Measurements from ENCODE around the gene GLYAT.
"Not testable (repeated sequence)": the region's sequence is repeated elsewhere in the genome, so short reads cannot be mapped to it uniquely, and the experiment has no call there.

Gene GLYAT

GRCh38 chr11:58742981-58743880, 11.5 kb upstream of the GLYAT start:
- DNase-seq (ENCODE audit: low read depth in 1 of 2, low spot score in 1 of 2), result no peak

- no peak for DNase-seq (ENCODE audit: low read depth in 1 of 2, low spot score in 1 of 2)
Observed at GRCh38 chr11:58742140-58742539, 10.4 kb upstream of the GLYAT start.

GRCh38 chr11:58741127-58741526, 9.4 kb upstream of the GLYAT start:
- no peak for DNase-seq (ENCODE audit: low read depth in 1 of 2, low spot score in 1 of 2)

- DNase-seq (ENCODE audit: low read depth in 1 of 2, low spot score in 1 of 2), result no peak
Observed at GRCh38 chr11:58740447-58740846, 8.7 kb upstream of the GLYAT start.

GRCh38 chr11:58739725-58740430, 8.1 kb upstream of the GLYAT start:
- DNase-seq (ENCODE audit: low read depth in 1 of 2, low spot score in 1 of 2), result no peak

GRCh38 chr11:58734681-58735490, 3.1 kb upstream of the GLYAT start:
- no peak for DNase-seq (ENCODE audit: low read depth in 1 of 2, low spot score in 1 of 2)

GRCh38 chr11:58730507-58731089, 1.1 kb downstream of the GLYAT start:
- no peak for DNase-seq (ENCODE audit: low read depth in 1 of 2, low spot score in 1 of 2)

GRCh38 chr11:58727415-58727797, 4.3 kb downstream of the GLYAT start:
- DNase-seq (ENCODE audit: low read depth in 1 of 2, low spot score in 1 of 2), result no peak

- DNase-seq (ENCODE audit: low read depth in 1 of 2, low spot score in 1 of 2), result no peak
Observed at GRCh38 chr11:58726737-58727414, 4.9 kb downstream of the GLYAT start.

GRCh38 chr11:58719406-58720117, 12.2 kb downstream of the GLYAT start:
- no peak for DNase-seq (ENCODE audit: low read depth in 1 of 2, low spot score in 1 of 2)

- DNase-seq (ENCODE audit: low read depth in 1 of 2, low spot score in 1 of 2), result no peak
Observed at GRCh38 chr11:58712531-58712930, 19.2 kb downstream of the GLYAT start.

GRCh38 chr11:58711832-58712231, 19.9 kb downstream of the GLYAT start:
- no peak for DNase-seq (ENCODE audit: low read depth in 1 of 2, low spot score in 1 of 2)

GRCh38 chr11:58707767-58708166, 24.0 kb downstream of the GLYAT start:
- DNase-seq (ENCODE audit: low read depth in 1 of 2, low spot score in 1 of 2), result no peak

- DNase-seq (ENCODE audit: low read depth in 1 of 2, low spot score in 1 of 2), result not testable (repeated sequence)
Observed at GRCh38 chr11:58696825-58697224, 34.9 kb downstream of the GLYAT start.

GRCh38 chr11:58693026-58693425, 38.7 kb downstream of the GLYAT start:
- DNase-seq (ENCODE audit: low read depth in 1 of 2, low spot score in 1 of 2), result no peak

- DNase-seq (ENCODE audit: low read depth in 1 of 2, low spot score in 1 of 2), result no peak
Observed at GRCh38 chr11:58691675-58692074, 40.1 kb downstream of the GLYAT start.

GRCh38 chr11:58688789-58689503, 42.8 kb downstream of the GLYAT start:
- no peak for DNase-seq (ENCODE audit: low read depth in 1 of 2, low spot score in 1 of 2)

GRCh38 chr11:58685973-58686722, 45.6 kb downstream of the GLYAT start:
- DNase-seq (ENCODE audit: low read depth in 1 of 2, low spot score in 1 of 2), result no peak

- DNase-seq (ENCODE audit: low read depth in 1 of 2, low spot score in 1 of 2), result not testable (repeated sequence)
Observed at GRCh38 chr11:58682660-58683059, 49.1 kb downstream of the GLYAT start.

All from activated T-helper 1 cell treated with anti-CD3 and anti-CD28 coated beads, Interleukin-2, amount 50 U/mL, for 16 hours (primary cell).